ENCODE results near the gene DNAI4. TPM values are rescaled to one million over a fixed set of nuclear protein-coding genes. Genes with fewer than 3 reads are reported as not detected.

DNAI4 gene
- total and polyA plus RNA-seq, 2 of the 4 experiments (the other 2 are of a cell fraction) = 0.63 to 1.6 TPM

GRCh38 chr1:66917476-66917875 is 7.2 kb downstream of the DNAI4 start:
- H3K9ac ChIP-seq (ENCODE audit: low read depth, low read length) = no peak overlapping the region
- dilution Hi-C loops (cut with HindIII; ENCODE audit: low sequenced_read_pairs, unreplicated experiment) (no loop called here), intact Hi-C loops (cut with micrococcal nuclease) (no loop called here), in situ Hi-C loops (cut with MboI; ENCODE audit: low sequenced_read_pairs) (no loop called here)
- ChIA-PET POLR2A (ENCODE audit: unreplicated experiment) (no interaction called here), CTCF (no interaction called here)
- H2AK9ac ChIP-seq (replicated peaks; ENCODE audit: low read depth, low read length, poor library complexity) = no peak overlapping the region
- H3K36me3 ChIP-seq (ENCODE audit: control insufficient read depth, insufficient read depth, low read length) = no peaks in the 10 kb centered on the region
- no peak overlapping the region for H4K5ac ChIP-seq (ENCODE audit: low read depth, low read length)
- H3K18ac ChIP-seq (ENCODE audit: low read depth, low read length) = no peak overlapping the region
- no peak overlapping the region for H2AFZ ChIP-seq (replicated peaks; ENCODE audit: low read length, poor library complexity)
- H3K9me3 ChIP-seq (ENCODE audit: control insufficient read depth, insufficient read depth, low read length) = no peaks in the 10 kb centered on the region
- H3K23ac ChIP-seq (ENCODE audit: low read depth, low read length) = no peak overlapping the region
- H4K91ac ChIP-seq (ENCODE audit: insufficient read depth, low read depth, low read length) = no peak overlapping the region
- H3K4me1 ChIP-seq (ENCODE audit: control insufficient read depth, insufficient read depth, low read length) = no peaks in the 10 kb centered on the region
- no peak overlapping the region for H3K14ac ChIP-seq (replicated peaks; ENCODE audit: low read depth, low read length)
- BruUV-seq (replicated peaks) = no TSS peak
- no peak overlapping the region for H2BK15ac ChIP-seq (ENCODE audit: low read depth, low read length)
- no peak overlapping the region for H2AK5ac ChIP-seq (ENCODE audit: low read depth, low read length)
- no peak overlapping the region for H4K8ac ChIP-seq (ENCODE audit: low read depth in 2 of 2, low read length in 2 of 2)
- no peak overlapping the region for H3K27ac ChIP-seq (ENCODE audit: insufficient read depth, low read length)
- no peaks in the 10 kb centered on the region for H4K20me1 ChIP-seq (ENCODE audit: insufficient read depth, low read length)
- no peak overlapping the region for H3K4me2 ChIP-seq (ENCODE audit: low read depth, low read length)
- H3K27me3 ChIP-seq (ENCODE audit: control insufficient read depth, insufficient read depth, low read length) = no peaks in the 10 kb centered on the region
- no peak overlapping the region for H2BK5ac ChIP-seq (ENCODE audit: low read depth, low read length, poor library complexity, severe bottlenecking)
- ATAC-seq (ENCODE audit: low read depth) (no peak), DNase-seq (no peak)
- H2BK120ac ChIP-seq (ENCODE audit: low read depth, low read length) = no peak overlapping the region
- no CpG with 5 or more reads among the region's 1 CpG for WGBS, 2 experiments (ENCODE audit: extremely low coverage in 2 of 2, insufficient read length in 1 of 2)
- 0 out of 4 replicates have a peak, but pooled peaks cover 0 to 5% of the 10 kb centered on the region in 2 experiments for H3K79me1 ChIP-seq (ENCODE audit: low read depth in 1 of 2, low read length in 2 of 2)
- TF ChIP-seq, protein P1, sequence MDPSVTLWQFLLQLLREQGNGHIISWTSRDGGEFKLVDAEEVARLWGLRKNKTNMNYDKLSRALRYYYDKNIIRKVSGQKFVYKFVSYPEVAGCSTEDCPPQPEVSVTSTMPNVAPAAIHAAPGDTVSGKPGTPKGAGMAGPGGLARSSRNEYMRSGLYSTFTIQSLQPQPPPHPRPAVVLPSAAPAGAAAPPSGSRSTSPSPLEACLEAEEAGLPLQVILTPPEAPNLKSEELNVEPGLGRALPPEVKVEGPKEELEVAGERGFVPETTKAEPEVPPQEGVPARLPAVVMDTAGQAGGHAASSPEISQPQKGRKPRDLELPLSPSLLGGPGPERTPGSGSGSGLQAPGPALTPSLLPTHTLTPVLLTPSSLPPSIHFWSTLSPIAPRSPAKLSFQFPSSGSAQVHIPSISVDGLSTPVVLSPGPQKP (IDR thresholded peaks at IDR 0.05; ENCODE audit: borderline replicate concordance, low read depth, low read length) = no peak
- no peak for TF ChIP-seq POLR2A (IDR thresholded peaks at IDR 0.05; ENCODE audit: low read depth, low read length)
- no peak for TF ChIP-seq CEBPB (IDR thresholded peaks at IDR 0.05; ENCODE audit: low read depth, low read length)
- TF ChIP-seq SMC3 (IDR thresholded peaks at IDR 0.05; ENCODE audit: low read depth, low read length) = no peak
- no peak for TF ChIP-seq USF2 (IDR thresholded peaks at IDR 0.05; ENCODE audit: low read depth, low read length)
- TF ChIP-seq MXI1 (IDR thresholded peaks at IDR 0.05; ENCODE audit: borderline replicate concordance, low read depth, low read length) = no peak
- TF ChIP-seq RFX5 (IDR thresholded peaks at IDR 0.05; ENCODE audit: low read depth, low read length) = no peak
- no peak for TF ChIP-seq NFE2L2 (IDR thresholded peaks at IDR 0.05; ENCODE audit: low read depth, low read length)
- no peak for TF ChIP-seq RAD21 (IDR thresholded peaks at IDR 0.05; ENCODE audit: low read length)
- TF ChIP-seq, protein P2, sequence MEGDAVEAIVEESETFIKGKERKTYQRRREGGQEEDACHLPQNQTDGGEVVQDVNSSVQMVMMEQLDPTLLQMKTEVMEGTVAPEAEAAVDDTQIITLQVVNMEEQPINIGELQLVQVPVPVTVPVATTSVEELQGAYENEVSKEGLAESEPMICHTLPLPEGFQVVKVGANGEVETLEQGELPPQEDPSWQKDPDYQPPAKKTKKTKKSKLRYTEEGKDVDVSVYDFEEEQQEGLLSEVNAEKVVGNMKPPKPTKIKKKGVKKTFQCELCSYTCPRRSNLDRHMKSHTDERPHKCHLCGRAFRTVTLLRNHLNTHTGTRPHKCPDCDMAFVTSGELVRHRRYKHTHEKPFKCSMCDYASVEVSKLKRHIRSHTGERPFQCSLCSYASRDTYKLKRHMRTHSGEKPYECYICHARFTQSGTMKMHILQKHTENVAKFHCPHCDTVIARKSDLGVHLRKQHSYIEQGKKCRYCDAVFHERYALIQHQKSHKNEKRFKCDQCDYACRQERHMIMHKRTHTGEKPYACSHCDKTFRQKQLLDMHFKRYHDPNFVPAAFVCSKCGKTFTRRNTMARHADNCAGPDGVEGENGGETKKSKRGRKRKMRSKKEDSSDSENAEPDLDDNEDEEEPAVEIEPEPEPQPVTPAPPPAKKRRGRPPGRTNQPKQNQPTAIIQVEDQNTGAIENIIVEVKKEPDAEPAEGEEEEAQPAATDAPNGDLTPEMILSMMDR (conservative IDR thresholded peaks at IDR 0.05; ENCODE audit: low read depth, low read length) = no peak
- TF ChIP-seq RCOR1 (IDR thresholded peaks at IDR 0.05; ENCODE audit: insufficient replicate concordance, low read length) = no peak
- TF ChIP-seq CHD1 (IDR thresholded peaks at IDR 0.05; ENCODE audit: low read depth, low read length) = no peak
- TF ChIP-seq FOS (IDR thresholded peaks at IDR 0.05; ENCODE audit: low read depth, low read length) = no peak
- TF ChIP-seq MAFK (IDR thresholded peaks at IDR 0.05; ENCODE audit: low read depth, low read length) = no peak
- no peak for TF ChIP-seq MAZ (IDR thresholded peaks at IDR 0.05; ENCODE audit: borderline replicate concordance, low read depth, low read length)
- TF ChIP-seq BHLHE40 (IDR thresholded peaks at IDR 0.05; ENCODE audit: low read depth, low read length) = no peak
- H2BK20ac ChIP-seq (ENCODE audit: low read depth, low read length) = no peak overlapping the region
- H3K4ac ChIP-seq (ENCODE audit: low read depth, low read length) = no peak overlapping the region
- H3K56ac ChIP-seq (ENCODE audit: extremely low read depth, insufficient read depth, low read length) = no peak overlapping the region
- no peak overlapping the region for H3K4me3 ChIP-seq (ENCODE audit: insufficient read depth, low read depth, low read length)
- no peaks in the 10 kb centered on the region for H3K9me1 ChIP-seq (ENCODE audit: insufficient read depth, low read length)

Measured in IMR-90 (cell line).